ENCODE results near the gene CD22. TPM values are rescaled to one million over a fixed set of nuclear protein-coding genes. Genes with fewer than 3 reads are reported as not detected.

Gene CD22
- total RNA-seq, 1 experiment from 2014 or later: not detected

- DNase-seq: no peak
- Histone ChIP-seq H3K36me3 (no peaks in the 10 kb centered on the region), H3K9me3 (no peaks in the 10 kb centered on the region), H3K4me3 (no peak overlapping the region), H3K27me3 (peaks cover 20% of the 10 kb centered on the region)
Observed at GRCh38 chr19:35345671-35346111, 16.7 kb downstream of the CD22 start.

- Histone ChIP-seq H3K4me3 (no peak overlapping the region), H3K9me3 (no peaks in the 10 kb centered on the region), H3K27me3 (peaks cover 20% of the 10 kb centered on the region), H3K36me3 (no peaks in the 10 kb centered on the region)
- no peak for DNase-seq
Observed at GRCh38 chr19:35346193-35347052, 17.4 kb downstream of the CD22 start.

- peaks cover 20% of the 10 kb centered on the region for H3K27me3 ChIP-seq
- DNase-seq: no peak
- no peak within 1 kb of the TSS for H3K4me3 ChIP-seq
- H3K36me3 ChIP-seq: no peaks in the 10 kb centered on the region
- H3K9me3 ChIP-seq: no peaks in the 10 kb centered on the region
Observed at GRCh38 chr19:35347171-35347929, 18.4 kb downstream of the CD22 start, which contains the start of gene FFAR1. FFAR1 (plus strand) TSS chr19:35347902; CDS start chr19:35351552, 3,650 bp downstream.

- no peak for DNase-seq
- Histone ChIP-seq H3K9me3 (no peaks in the 10 kb centered on the region), H3K4me3 (no peak overlapping the region), H3K27me3 (peaks cover 20% of the 10 kb centered on the region), H3K36me3 (no peaks in the 10 kb centered on the region)
Observed at GRCh38 chr19:35347930-35348298, 18.9 kb downstream of the CD22 start.

- Histone ChIP-seq H3K27me3 (peaks cover 24% of the 10 kb centered on the region), H3K36me3 (no peaks in the 10 kb centered on the region), H3K4me3 (no peak overlapping the region), H3K9me3 (no peaks in the 10 kb centered on the region)
- DNase-seq: no peak
Observed at GRCh38 chr19:35348911-35349611, 20.1 kb downstream of the CD22 start.

- Histone ChIP-seq H3K36me3 (no peaks in the 10 kb centered on the region), H3K9me3 (no peaks in the 10 kb centered on the region), H3K4me3 (no peak overlapping the region), H3K27me3 (peaks cover 23% of the 10 kb centered on the region)
- DNase-seq: no peak
Observed at GRCh38 chr19:35349614-35350521, 20.9 kb downstream of the CD22 start.

- H3K4me3 ChIP-seq: no peak overlapping the region
- no peak for DNase-seq
- H3K9me3 ChIP-seq: no peaks in the 10 kb centered on the region
- peaks cover 19% of the 10 kb centered on the region for H3K27me3 ChIP-seq
- H3K36me3 ChIP-seq: no peaks in the 10 kb centered on the region
Observed at GRCh38 chr19:35350591-35350990, 21.6 kb downstream of the CD22 start.

GRCh38 chr19:35351411-35352176 is 22.6 kb downstream of the CD22 start:
- H3K4me3 ChIP-seq: no peak overlapping the region
- H3K9me3 ChIP-seq: no peaks in the 10 kb centered on the region
- peaks cover 11% of the 10 kb centered on the region for H3K27me3 ChIP-seq
- no peaks in the 10 kb centered on the region for H3K36me3 ChIP-seq
- no peak for DNase-seq

GRCh38 chr19:35352177-35352447 is 23.1 kb downstream of the CD22 start:
- Histone ChIP-seq H3K9me3 (no peaks in the 10 kb centered on the region), H3K27me3 (peaks cover 11% of the 10 kb centered on the region), H3K4me3 (no peak overlapping the region), H3K36me3 (no peaks in the 10 kb centered on the region)
- no peak for DNase-seq

GRCh38 chr19:35352448-35353304 is 23.7 kb downstream of the CD22 start:
- H3K9me3 ChIP-seq: no peaks in the 10 kb centered on the region
- H3K4me3 ChIP-seq: no peak overlapping the region
- H3K36me3 ChIP-seq: no peaks in the 10 kb centered on the region
- peaks cover 8% of the 10 kb centered on the region for H3K27me3 ChIP-seq
- peak; percentile 52 for DNase-seq

GRCh38 chr19:35353635-35354034 is 24.6 kb downstream of the CD22 start:
- no peak for DNase-seq
- no peaks in the 10 kb centered on the region for H3K9me3 ChIP-seq
- H3K36me3 ChIP-seq: no peaks in the 10 kb centered on the region
- peaks cover 12% of the 10 kb centered on the region; the same call in 1 of the 2 replicates for H3K27me3 ChIP-seq
- H3K4me3 ChIP-seq: no peak overlapping the region

- no peak overlapping the region for H3K4me3 ChIP-seq
Observed at GRCh38 chr19:35354898-35355297, 25.9 kb downstream of the CD22 start.

GRCh38 chr19:35355791-35356460 is 26.9 kb downstream of the CD22 start:
- DNase-seq: no peak
- Histone ChIP-seq H3K36me3 (no peaks in the 10 kb centered on the region), H3K9me3 (no peaks in the 10 kb centered on the region), H3K27me3 (peaks cover 15% of the 10 kb centered on the region), H3K4me3 (no peak overlapping the region)

More at GRCh38 chr19:35354898-35355297, 25.9 kb downstream of the CD22 start:
- Histone ChIP-seq H3K36me3 (no peaks in the 10 kb centered on the region), H3K9me3 (no peaks in the 10 kb centered on the region), H3K27me3 (peaks cover 12% of the 10 kb centered on the region; the same call in 1 of the 2 replicates)
- DNase-seq: no peak

GRCh38 chr19:35357867-35358573 is 29.0 kb downstream of the CD22 start, which contains the start of gene FFAR3:
FFAR3 (plus strand) TSS chr19:35358460; CDS start chr19:35358891, 431 bp downstream.
- Histone ChIP-seq H3K36me3 (no peaks in the 10 kb centered on the region), H3K27me3 (peaks cover 34% of the 10 kb centered on the region), H3K4me3 (no peak within 1 kb of the TSS), H3K9me3 (no peaks in the 10 kb centered on the region)
- no peak for DNase-seq

All from MG63 (cell line).